Right lobe of liver (tissue), 6 donors: Measurements from ENCODE around the gene TOM1. TPM values are rescaled to one million over a fixed set of nuclear protein-coding genes. Genes with fewer than 3 reads are reported as not detected.
A peak's percentile ranks its signal among the peaks of the same experiment; 100 is the strongest.

ENCODE experiments used
- ATAC-seq, 4 donors: fragments of 200-7000 bp; cut with Tn5 transposase; one replicate each; pipeline ENCODE4 v1.9.1; 2020; ENCODE audit warnings: mild to moderate bottlenecking in 4 of 4, moderate library complexity in 4 of 4
- DNase-seq, 3 donors: peaks; one replicate each; pipeline ENCODE4 v3.0.0-alpha.2; 2020
- H3K27ac ChIP-seq, 3 donors: fragments of 200-600 bp; one replicate each; pipeline ENCODE4 v1.8.0; 2022
- H3K27me3 ChIP-seq, 2 donors: fragments of 200-600 bp; one replicate each; pipeline ENCODE4 v1.8.0; 2022
- H3K36me3 ChIP-seq, 4 donors: fragments of 200-600 bp; sonication (generic) in 1 of 4; one replicate each; pipeline versions ENCODE4 v1.5.1 to v1.8.0; 2017 to 2022; ENCODE audit warnings: control low read depth in 1 of 4
- H3K4me1 ChIP-seq, 4 donors: fragments of 200-600 bp; sonication (generic) in 1 of 4; one replicate each; pipeline versions ENCODE4 v1.5.1 to v1.8.0; 2017 to 2022; ENCODE audit warnings: control low read depth in 1 of 4
- H3K4me3 ChIP-seq, 3 donors: fragments of 200-600 bp; one replicate each; pipeline ENCODE4 v1.8.0; 2022
- H3K9me3 ChIP-seq, 4 donors: fragments of 200-600 bp; sonication (generic) in 1 of 4; one replicate each; pipeline versions ENCODE4 v1.5.1 to v1.8.0; 2017 to 2022; ENCODE audit warnings: control low read depth in 1 of 4
- CTCF ChIP-seq, 4 donors: fragments of 200-600 bp in 3 of 4; fragments of 450-650 bp in 1 of 4; IDR thresholded peaks; one replicate each; pipeline versions ENCODE4 v1.5.1 to v1.8.0; 2016 to 2022; ENCODE audit warnings: antibody characterized with exemption in 4 of 4, mild to moderate bottlenecking in 2 of 4
- POLR2A ChIP-seq: fragments of 450-650 bp; IDR thresholded peaks from one replicate; pipeline ENCODE4 v1.6.1; 2017; ENCODE audit warnings: antibody characterized with exemption, mild to moderate bottlenecking
- WGBS: methylation state at CpG from one replicate; pipeline ENCODE4 v1.1.6; 2018; ENCODE audit warnings: low coverage, low lambda C conversion rate; ENCODE audit not compliant: insufficient coverage; ENCODE audit errors: missing lambda C conversion rate; 5-methylcytosine and 5-hydroxymethylcytosine counted together
- intact Hi-C, 2 donors: fragments of 100-400 bp; cut with DNase I; formaldehyde crosslinking; loops; one replicate each; pipeline versions ENCODE4 v1.11.2 to v1.14.1; 2022
- total RNA-seq, 6 experiments: library from RNA; depleted of rRNA in 2 of 6; stranded (reverse); fragments of >200 nt in 2 of 6; fragmentation: NEBNext Ultra II Directional in 3 of 6; extraction: Animal tissue kit (Norgen Biotek cat#: 25700) in 3 of 6; gene quantifications; one replicate each; pipeline versions ENCODE4 v1.1.0 to v1.2.4, GENCODE V29; 2016 to 2023
- donor health status: DM: no; HTN: yes; CAD: no.
- donor health status: DM: no; HTN: no; CAD: no.
- donor health status: DM: no; HTN: no; CAD: no.
- donor health status: DM: no; HTN: yes; CAD: no.
- donor health status: DM: no; HTN: yes; CAD: no.

Gene TOM1
- total RNA-seq, 6 experiments from 2014 or later, result 45.0 to 124 (median 54.0) TPM

- TF ChIP-seq CTCF (IDR thresholded peaks at IDR 0.05) (no peak), POLR2A (no peak)
- H3K9me3 ChIP-seq, result no peaks in the 10 kb centered on the region
- H3K4me1 ChIP-seq, result peaks cover 0 to 39% (median 19%) of the 10 kb centered on the region in 4 donors
- intact Hi-C loops, result no loop called here
- no peaks in the 10 kb centered on the region for H3K36me3 ChIP-seq
- no peak for DNase-seq
- H3K27me3 ChIP-seq, result no peaks in the 10 kb centered on the region
- WGBS, result 93% methylated on average over 7 of the region's 7 CpGs
- no peak for ATAC-seq
- H3K27ac ChIP-seq, result no peak overlapping the region
- no peak overlapping the region for H3K4me3 ChIP-seq
Observed at GRCh38 chr22:35307892-35308291, 8.2 kb downstream of the TOM1 start.

- Histone ChIP-seq H3K9me3 (no peaks in the 10 kb centered on the region), H3K27me3 (no peaks in the 10 kb centered on the region), H3K4me1 (peaks cover 0 to 45% (median 22%) of the 10 kb centered on the region in 4 donors), H3K36me3 (no peaks in the 10 kb centered on the region), H3K4me3 (no peak overlapping the region), H3K27ac (no peak overlapping the region)
- ATAC-seq (no peak), DNase-seq (no peak)
- TF ChIP-seq POLR2A, result no peak
- no peak for TF ChIP-seq CTCF (IDR thresholded peaks at IDR 0.05)
- intact Hi-C loops, result no loop called here
- 72% methylated on average over 5 of the region's 6 CpGs for WGBS
Observed at GRCh38 chr22:35308480-35309021, 8.9 kb downstream of the TOM1 start.

GRCh38 chr22:35310556-35311550 lies 11.2 kb downstream of the TOM1 start:
- DNase-seq (no peak), ATAC-seq (peak in 2 of 4 donors; percentile 5 to 42)
- Histone ChIP-seq H3K27ac (peak overlapping the region in 2 of 3 donors; percentile 18 to 56), H3K4me1 (peaks cover 0 to 64% (median 33%) of the 10 kb centered on the region in 4 donors), H3K36me3 (no peaks in the 10 kb centered on the region), H3K27me3 (no peaks in the 10 kb centered on the region), H3K4me3 (no peak overlapping the region), H3K9me3 (no peaks in the 10 kb centered on the region)
- WGBS, result 35% methylated on average over 15 of the region's 18 CpGs
- intact Hi-C loops, result no loop called here
- TF ChIP-seq POLR2A (no peak), CTCF (IDR thresholded peaks at IDR 0.05) (no peak)

- ATAC-seq, result no peak
- Histone ChIP-seq H3K4me3 (no peak overlapping the region), H3K36me3 (no peaks in the 10 kb centered on the region), H3K4me1 (peaks cover 0 to 65% (median 36%) of the 10 kb centered on the region in 4 donors), H3K27me3 (no peaks in the 10 kb centered on the region), H3K9me3 (no peaks in the 10 kb centered on the region), H3K27ac (peak overlapping the region in 2 of 3 donors; percentile 18 to 56)
- no peak for DNase-seq
- intact Hi-C loops, result no loop called here
- WGBS, result 84% methylated on average over 5 of the region's 8 CpGs
- TF ChIP-seq CTCF (IDR thresholded peaks at IDR 0.05) (no peak), POLR2A (no peak)
Observed at GRCh38 chr22:35311551-35311999, 11.9 kb downstream of the TOM1 start.
